OCI-LY3 (cell line): ENCODE data around the gene CAMTA1.

Experiments used
- EZH2phosphoT487 ChIP-seq: fragments of 200-600 bp; shearing (Covaris generic); IDR thresholded peaks from 2 replicates; pipeline ENCODE4 v1.6.1; 2018; ENCODE audit warnings: antibody characterized with exemption, mixed run types, low read depth
- TF ChIP-seq, protein P1 (sequence below): fragments of 200-600, 300-600 bp; sonication (generic); IDR thresholded peaks from 2 replicates; pipeline ENCODE4 v1.5.1; 2014; ENCODE audit warnings: antibody characterized with exemption, low read length, low read depth

- TF ChIP-seq, protein P1, sequence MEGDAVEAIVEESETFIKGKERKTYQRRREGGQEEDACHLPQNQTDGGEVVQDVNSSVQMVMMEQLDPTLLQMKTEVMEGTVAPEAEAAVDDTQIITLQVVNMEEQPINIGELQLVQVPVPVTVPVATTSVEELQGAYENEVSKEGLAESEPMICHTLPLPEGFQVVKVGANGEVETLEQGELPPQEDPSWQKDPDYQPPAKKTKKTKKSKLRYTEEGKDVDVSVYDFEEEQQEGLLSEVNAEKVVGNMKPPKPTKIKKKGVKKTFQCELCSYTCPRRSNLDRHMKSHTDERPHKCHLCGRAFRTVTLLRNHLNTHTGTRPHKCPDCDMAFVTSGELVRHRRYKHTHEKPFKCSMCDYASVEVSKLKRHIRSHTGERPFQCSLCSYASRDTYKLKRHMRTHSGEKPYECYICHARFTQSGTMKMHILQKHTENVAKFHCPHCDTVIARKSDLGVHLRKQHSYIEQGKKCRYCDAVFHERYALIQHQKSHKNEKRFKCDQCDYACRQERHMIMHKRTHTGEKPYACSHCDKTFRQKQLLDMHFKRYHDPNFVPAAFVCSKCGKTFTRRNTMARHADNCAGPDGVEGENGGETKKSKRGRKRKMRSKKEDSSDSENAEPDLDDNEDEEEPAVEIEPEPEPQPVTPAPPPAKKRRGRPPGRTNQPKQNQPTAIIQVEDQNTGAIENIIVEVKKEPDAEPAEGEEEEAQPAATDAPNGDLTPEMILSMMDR: no peak
- no peak for TF ChIP-seq EZH2phosphoT487
Observed at GRCh38 chr1:7389201-7389905, 604.1 kb downstream of the CAMTA1 start.
